GM12872 (cell line): ENCODE measurements around the gene SPOCK1.

Source experiments
- TF ChIP-seq, protein P1 (sequence below): IDR thresholded peaks from 3 replicates; pipeline ENCODE4 v1.5.1; 2011; ENCODE audit warnings: low read depth, mild to moderate bottlenecking, low read length, moderate library complexity; ENCODE audit not compliant: insufficient read depth

SPOCK1 gene

DNA sequence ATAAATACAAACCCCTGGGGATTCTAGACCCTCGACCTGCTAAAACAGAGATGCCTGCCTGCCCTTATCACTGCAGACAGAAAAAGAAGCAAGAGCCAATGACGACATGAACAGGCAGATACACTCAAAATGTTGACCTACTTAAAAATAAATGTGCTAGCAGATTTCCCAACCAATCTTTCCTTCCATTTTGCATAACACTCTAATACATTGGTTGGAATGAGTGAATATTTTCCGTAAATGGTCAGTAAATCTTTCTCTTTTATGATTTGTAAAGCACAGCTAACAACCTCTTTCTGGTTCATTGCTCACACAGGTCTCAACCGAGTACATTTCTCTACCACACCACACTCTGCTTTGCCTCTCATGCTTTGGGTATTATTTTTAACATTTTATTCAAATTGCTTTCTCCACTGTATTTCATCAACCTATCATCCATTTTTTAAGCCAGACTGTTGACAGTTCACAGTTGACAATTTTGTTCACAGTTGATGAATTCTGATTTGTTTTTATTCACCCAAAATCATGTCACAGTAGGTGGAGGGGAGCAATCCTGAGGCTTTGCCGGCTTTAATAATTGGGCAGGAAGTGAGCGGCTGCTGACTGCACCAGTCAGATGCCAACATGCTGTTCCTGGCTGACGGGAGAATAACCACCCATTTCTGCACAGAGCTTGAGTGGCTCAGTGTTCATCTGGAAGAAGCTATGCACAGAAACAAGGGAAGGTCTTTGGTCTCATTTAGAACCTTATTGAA lies 426.6 kb downstream of the SPOCK1 start:
- TF ChIP-seq, protein P1, sequence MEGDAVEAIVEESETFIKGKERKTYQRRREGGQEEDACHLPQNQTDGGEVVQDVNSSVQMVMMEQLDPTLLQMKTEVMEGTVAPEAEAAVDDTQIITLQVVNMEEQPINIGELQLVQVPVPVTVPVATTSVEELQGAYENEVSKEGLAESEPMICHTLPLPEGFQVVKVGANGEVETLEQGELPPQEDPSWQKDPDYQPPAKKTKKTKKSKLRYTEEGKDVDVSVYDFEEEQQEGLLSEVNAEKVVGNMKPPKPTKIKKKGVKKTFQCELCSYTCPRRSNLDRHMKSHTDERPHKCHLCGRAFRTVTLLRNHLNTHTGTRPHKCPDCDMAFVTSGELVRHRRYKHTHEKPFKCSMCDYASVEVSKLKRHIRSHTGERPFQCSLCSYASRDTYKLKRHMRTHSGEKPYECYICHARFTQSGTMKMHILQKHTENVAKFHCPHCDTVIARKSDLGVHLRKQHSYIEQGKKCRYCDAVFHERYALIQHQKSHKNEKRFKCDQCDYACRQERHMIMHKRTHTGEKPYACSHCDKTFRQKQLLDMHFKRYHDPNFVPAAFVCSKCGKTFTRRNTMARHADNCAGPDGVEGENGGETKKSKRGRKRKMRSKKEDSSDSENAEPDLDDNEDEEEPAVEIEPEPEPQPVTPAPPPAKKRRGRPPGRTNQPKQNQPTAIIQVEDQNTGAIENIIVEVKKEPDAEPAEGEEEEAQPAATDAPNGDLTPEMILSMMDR: no peak

DNA sequence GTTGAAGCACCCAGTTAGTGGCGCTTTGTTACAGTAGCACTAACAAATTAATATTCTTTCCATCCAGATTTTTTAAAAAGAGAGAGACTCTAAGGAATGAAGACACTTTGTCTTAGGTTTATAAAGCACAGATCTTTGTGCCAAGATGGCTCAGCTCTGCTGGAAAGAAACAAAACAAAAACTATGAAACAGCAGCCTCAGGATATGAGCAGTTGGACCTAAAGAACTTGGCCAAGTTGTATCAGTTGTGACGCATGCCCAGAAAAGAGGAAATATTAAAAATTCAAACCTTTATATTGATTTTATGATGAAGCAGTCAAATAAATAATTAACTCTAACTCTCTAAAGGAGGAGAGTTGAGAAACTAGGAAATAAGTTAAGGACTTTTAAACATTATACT lies 427.2 kb downstream of the SPOCK1 start:
- TF ChIP-seq, protein P1: no peak

DNA sequence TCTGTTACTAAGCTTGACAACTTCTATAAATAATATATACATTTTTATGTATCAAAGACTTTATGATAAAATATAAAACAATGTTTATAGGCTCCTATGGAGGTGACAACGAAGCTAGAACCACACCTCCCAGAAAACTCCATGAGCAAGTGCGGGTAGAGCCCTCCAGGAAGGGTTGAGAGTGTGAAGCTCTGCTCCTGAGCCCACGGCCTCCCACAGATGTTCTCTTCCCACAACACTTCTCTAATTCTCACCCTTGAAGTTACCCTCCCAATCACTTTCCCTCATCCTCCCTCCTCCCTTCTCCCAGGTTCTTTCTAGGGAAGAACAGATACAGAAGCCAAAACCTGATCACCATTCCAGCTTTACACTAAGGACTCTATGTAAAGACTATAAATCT lies 427.6 kb downstream of the SPOCK1 start:
- TF ChIP-seq, protein P1: no peak

DNA sequence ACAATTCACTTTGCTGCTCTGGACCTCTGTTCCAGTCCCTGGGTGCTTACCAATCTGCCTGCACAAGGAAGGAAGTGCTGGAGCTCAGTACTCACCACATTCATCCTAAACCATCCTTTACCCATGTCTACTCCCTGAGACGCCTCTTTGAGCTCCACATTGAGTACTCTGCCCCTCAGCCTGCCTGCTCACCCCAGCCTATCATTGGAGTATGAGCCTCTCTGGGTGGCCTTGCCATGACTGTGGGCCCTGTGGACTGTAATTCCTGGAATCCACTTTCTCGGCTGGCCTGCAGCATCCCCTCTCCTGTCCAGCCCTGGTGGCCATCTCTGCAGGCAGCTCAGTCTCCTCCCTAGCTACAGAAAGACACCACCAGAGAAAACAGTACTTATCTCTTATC lies 428.6 kb downstream of the SPOCK1 start:
- TF ChIP-seq, protein P1: no peak

DNA sequence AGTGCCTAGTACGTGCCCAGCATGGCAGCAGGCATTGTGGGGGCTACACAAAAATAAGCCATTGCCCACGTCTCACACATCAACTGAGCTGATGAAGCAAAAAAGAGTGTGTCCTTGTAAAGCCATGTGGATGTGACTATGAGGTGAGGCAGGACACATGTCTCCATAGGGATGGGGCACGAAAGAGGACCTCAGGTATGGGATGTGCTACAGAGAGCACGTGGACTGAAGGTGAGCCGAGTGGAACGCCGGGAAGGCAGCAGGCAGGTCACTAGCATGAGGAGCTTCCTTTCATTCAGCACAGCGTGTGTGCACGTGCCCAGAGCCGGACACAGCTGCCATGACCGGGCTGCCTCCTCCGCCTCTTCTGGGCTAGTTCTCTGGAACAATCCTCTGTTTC lies 429.8 kb downstream of the SPOCK1 start:
- TF ChIP-seq, protein P1: no peak

- TF ChIP-seq, protein P1: no peak
Observed at GRCh38 chr5:137061382-137061781, 437.7 kb downstream of the SPOCK1 start.

DNA sequence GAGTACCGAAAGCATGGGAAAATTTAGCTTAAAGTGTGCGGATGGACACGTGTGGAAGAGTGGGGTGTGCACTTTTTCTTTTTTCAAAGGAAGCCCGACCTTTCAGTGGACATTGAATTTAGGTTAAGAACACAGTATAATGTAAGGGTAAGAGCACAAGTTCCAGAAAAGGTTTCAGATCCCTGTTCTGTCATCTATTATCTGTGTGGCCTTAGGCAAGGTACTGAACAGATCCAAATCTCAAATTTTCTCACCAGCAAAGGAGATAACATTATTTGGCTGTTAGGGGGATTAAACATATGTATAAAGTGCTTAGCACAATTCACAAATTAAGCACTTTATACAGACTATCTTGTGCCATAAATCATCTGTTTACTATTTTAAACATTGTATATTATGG lies 441.0 kb downstream of the SPOCK1 start:
- TF ChIP-seq, protein P1: no peak
